Stimulated activated CD4-positive, alpha-beta T cell treated with anti-CD3 and anti-CD28 coated beads, Interleukin-15, amount 100 ng/mL, for 24 hours (primary cell): ENCODE results near the gene UBE2N.

Experiments used
- DNase-seq: peaks from one replicate; pipeline ENCODE4 v3.0.0-alpha.2; 2020

The UBE2N gene, protein sequence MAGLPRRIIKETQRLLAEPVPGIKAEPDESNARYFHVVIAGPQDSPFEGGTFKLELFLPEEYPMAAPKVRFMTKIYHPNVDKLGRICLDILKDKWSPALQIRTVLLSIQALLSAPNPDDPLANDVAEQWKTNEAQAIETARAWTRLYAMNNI

DNA sequence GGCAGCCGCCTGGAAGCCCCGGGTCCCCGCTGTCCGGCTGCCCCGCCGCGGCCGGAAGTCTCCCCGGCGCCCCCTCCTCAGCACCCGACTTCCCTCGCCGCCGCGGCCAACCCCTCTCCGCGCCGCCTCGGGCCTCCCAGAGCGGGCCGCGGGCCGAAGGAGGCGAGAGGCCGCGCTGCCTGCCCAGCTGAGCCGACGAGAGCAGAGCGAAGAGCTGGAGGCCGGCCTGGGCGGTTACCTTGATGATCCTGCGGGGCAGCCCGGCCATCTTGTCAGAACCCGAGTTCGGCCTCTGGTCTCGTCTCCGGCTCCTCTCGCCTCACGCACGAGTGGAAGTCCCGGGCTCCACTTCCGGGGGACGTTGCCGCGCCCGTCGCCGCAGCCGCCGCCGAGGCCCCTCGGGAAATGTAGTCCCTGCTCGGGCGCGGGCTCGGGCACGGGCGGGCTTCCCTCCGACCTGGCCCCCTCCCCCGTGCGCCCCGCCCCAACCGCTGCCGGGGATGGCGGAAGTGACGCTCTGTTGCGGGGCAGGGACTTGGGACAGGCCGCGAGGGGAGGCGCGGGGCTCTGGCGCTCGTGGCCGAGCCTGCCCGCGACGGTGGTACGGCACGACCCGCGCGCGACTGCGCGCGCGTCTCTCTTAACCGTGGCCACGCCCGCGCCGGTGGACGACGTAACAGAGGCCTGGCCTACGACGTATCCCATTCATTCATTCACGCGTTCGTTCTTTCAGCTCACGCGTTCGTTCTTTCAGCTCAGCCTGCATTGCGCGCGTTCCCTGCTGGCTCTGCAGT is at the start of gene UBE2N:
UBE2N (minus strand) TSS at position 331 of the 794 bp plus-strand sequence; CDS start at position 268, 63 bp downstream.
- peak; percentile 98 for DNase-seq

DNA sequence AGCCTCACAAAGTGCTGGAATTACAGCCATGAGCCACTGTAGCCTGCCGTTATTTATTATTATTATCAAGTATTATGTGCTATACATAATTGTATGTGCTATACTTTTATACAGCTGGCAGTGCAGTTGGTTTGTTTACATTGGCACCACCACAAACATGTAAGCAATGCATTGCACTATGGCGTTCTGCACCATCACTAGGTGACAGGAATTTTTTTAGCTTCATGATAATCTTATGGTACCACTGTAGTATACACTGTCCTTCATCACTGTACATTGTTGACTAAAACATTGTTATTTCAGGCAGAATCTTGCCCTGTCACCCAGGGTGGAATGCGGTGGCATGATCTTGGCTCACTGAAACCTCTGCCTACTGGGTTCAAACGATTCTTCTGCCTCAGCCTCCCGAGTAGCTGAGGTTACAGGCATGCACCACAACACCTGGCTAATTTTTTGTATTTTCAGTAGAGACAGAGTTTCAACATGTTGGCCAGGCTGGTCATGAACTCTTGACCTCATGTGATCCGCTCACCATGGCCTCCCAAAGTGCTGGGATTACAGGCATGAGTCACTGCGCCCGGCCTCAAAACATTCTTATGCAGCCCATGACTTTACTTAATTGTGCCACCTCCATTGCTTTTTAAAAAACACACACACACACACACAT is 42.7 kb upstream of the UBE2N start:
- DNase-seq = no peak

DNA sequence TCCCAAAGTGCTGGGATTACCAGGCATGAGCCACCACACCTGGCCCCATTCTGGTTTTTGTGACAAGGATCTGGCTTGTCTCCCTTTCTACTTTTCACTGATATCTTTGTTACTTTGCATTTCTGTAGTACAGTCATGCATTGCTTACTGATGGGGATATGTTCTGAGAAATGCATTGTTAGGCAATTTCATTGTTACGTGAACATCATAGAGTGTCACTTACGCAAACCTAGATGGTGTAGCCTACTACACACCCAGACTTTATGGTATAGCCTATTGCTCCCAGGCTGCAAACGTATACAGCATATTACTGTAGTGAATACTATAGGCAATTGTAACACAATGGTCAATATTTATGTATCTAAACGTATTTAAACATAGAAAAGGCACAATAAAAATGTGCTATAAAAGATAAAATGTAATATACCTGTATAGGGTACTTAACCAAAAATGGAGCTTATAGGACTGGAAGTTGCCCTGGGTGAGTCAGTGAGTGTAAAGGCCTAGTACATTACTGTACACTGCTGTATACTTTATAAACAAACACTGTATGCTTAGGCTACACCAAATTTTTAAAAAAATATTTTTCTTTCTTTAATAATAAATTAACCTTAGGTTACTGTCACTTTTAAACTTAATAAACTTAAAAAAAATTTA is 41.5 kb upstream of the UBE2N start:
- no peak for DNase-seq

DNA sequence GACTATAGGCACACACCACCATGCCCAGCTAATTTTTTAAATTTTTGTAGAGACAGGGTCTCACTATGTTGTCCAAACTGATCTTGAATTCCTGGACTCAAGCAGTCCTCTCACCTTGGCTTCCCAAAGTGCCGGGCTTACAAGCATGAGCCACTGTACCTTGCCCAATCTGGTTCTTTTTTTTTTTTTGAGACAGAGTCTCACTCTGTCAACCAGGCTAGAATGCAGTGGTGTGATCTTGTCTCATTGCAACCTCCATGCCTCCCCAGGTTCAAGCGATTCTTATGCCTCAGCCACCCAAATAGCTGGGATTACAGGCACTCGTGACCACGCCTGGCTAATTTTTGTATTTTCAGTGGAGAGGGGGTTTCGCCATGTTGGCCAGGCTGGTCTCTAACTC is 41.0 kb upstream of the UBE2N start:
- no peak for DNase-seq

DNA sequence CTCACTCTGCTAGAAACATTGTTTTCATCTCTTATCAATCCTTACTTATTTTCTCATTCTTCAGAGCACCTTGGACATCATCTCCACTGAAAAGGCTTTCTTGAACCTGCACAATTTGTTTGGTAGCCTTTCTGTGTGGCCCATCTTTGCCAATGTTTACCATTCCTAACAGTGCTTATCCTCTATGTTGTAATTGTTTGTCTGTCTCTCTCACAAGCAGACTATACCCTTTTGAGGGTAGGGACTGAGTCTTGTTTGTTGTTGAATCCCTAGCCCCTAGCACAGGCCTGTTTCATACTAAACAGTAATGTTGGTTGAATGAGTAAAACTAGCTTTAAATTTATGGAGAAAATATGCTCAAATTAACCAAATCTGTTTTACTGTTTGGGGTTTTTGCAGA is 34.8 kb upstream of the UBE2N start:
- DNase-seq = no peak

DNA sequence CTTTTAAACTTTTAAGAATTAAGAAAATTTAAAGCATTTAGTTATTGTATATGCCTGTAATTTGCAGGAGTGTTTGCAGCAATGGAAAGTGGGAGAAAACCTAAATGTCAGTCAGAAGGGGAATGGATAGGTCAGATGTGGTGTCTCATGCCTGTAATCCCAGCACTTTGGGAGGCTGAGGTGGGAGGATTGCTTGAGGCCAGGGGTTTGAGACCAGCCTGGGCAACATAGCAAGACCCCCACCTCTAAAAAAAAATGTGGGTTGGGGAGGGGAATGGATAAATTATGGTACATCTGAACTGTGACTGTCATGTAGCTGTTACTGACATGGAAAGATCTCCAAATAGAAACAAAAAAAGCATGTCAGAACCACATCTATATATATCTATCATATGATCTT is 27.6 kb upstream of the UBE2N start:
- no peak for DNase-seq

DNA sequence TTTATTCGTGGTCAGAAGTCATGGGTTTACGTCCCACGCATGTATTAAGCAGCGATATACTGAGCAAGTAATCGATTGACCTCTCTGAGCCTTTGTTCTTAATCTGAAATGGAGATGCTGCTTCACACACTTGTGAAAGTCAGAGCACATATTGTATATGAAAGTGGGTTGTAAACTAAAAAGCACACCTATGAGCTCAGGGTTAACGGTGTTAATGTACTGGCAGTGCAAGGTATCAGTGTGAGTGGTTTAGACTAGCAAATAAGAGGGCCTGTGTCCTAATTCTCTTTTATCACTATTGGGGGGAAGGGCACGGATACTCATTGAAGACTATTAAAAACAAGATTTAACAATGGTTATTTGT is 26.2 kb upstream of the UBE2N start:
- no peak for DNase-seq

DNA sequence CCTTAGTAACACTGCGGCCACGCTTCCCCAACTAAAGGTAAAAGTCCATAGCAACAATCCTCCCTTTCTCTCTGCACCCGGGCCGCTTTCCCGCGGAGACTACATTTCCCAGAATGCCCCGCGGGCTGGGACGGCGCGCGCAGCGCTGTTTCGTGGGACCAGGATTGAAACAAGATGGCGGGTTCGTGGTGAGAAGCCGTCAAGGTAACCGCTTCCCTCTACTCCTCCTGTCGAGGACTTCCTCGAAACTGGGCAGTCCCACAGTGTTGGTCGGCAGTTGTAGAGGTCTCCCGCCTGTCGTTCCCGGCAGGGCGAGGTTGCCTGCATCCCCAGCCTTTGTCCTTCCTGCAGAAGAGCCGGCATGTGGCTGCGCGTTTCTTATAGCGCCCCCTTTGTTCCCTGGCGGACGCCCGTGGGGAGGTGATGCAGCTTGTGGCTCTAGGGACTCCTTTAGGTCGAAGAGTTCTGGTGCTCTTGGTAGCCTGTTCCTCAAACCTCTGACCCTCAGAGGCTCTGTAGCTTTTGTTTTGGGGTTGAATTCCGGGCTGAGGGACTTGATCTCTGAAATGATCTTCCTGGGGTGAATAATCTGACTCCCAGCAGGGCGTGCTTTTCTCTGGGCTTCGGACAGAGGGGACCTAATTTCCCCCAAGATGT is 25.7 kb upstream of the UBE2N start, which contains the start of gene MRPL42:
MRPL42 (plus strand) TSS at position 164 of the 657 bp plus-strand sequence. CDS start 1,772 bp downstream, outside the sequence.
- peak; percentile 93 for DNase-seq

DNA sequence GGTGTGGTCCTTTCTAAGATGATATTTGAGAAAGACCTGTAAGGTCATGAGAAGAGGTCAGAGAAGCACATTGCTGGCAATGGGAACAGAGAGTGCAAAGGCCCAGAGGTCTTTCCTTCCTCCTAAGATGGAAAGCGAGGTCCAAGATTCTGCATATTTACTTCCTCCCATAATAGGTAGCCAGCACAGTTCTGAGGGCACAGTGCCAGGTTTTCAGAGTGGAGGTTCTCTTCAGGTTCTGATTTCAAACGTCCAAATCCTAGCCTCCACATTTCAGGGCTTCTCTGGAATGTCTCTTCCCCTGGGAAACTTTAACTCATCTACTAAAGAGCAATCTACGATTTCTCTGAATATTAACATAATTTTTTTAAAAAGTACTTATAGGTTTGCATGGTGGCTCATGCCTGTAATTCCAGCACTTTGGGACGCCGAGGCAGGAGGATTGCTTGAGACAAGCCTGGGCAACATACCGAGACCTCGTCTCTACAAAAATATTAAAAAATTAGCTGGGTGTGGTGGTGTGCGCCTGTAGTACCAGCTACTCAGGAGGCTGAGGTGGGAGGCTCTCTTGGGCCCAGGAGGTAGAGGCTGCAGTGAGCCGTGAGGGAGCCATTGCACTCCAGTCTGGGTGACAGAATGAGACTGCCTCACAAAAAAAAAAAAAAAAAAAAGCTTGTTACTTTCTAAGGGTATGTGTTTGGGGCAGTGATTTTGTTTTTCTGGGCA is 25.0 kb upstream of the UBE2N start:
- DNase-seq = no peak

DNA sequence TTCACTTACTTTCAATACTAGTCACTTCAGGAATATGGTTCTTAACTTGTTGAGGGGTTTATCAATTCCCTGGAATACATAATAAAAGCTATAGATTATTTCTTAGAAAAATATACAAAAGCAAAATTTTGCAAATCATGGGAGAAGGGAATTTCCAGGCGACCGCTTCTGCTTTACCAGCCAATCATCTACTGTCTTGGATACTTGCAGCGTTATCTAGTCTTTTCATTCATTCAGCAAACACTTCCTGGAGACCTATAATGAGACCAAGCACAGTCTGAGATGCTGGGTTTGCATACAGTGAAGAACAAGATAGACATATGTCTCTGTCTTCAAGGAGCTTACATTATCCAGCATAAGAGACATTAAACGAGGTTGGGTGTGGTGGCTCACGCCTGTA is 24.1 kb upstream of the UBE2N start:
- DNase-seq = no peak

DNA sequence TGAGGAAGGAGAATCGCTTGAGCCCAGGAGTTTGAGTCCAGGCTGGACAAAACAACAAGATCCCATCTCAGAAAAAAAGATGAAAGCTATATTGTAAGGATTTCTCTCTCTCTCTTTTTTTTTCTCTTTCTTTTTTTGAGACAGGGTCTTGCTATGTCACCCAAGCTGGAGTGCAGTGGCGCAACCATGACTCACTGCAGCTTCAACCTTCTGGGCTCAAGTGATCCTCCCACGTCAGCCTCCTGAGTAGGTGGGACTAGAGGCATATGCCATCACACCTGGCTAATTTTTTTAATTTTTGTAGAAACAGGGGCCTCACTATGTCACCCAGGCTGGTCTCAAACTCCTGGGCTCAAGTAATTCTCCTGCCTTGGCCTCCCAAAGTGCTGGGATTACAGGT is 19.8 kb upstream of the UBE2N start:
- DNase-seq = no peak

DNA sequence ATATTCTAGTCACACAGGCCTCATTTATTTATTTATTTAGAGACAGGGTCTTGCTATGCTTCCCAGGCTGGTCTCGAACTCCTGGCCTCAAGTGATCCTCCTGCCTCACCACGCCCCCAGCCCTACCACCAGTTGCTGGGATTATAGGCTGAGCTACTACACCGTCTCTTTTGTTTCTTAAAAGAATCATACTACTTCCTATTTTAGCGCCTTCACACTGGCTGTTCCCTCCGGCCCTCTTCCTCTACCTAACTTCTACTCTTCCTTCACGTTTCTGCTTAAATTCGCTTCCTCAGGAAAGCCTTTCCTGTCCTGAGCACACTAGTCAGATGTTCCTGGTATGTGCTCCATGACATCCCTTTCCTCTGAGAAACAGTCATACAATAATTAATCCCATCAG is 19.2 kb upstream of the UBE2N start:
- no peak for DNase-seq

DNA sequence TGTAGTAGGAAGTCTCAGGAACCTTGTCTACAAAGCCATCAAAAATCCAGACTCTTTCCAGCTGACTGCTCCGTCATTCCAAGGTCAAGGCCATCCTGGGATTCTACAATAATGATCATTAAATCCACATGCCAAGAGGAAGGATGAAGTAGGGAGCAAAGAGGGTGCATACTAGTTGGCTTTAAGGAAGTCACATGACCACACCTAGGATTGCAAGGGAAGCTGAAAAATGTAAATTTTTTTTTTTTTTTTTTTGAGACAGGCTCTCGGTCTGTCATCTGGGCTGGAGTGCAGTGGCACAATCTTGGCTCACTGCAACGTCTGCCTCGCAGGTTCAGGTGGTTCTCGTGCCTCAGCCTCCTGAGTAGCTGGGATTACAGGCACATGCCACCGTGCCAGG is 18.3 kb upstream of the UBE2N start:
- DNase-seq = no peak

DNA sequence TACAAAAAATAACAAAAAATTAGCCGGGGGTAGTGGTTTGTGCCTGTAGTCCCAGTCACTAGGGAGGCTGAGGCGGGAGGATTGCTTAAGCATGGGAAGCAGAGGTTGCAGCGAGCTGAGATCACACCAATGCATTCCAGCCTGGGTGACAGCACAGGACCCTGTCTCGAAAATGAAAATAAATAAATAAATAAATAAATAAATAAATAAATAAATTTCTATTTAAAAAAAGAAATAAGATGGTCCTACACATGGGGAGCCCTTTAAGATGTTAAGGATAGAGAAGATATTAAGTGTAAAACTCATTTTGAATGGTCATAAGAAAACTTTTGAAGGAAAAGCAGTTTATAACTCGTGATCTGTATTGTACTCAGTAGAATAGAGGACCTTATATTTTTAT is 17.4 kb upstream of the UBE2N start:
- no peak for DNase-seq

DNA sequence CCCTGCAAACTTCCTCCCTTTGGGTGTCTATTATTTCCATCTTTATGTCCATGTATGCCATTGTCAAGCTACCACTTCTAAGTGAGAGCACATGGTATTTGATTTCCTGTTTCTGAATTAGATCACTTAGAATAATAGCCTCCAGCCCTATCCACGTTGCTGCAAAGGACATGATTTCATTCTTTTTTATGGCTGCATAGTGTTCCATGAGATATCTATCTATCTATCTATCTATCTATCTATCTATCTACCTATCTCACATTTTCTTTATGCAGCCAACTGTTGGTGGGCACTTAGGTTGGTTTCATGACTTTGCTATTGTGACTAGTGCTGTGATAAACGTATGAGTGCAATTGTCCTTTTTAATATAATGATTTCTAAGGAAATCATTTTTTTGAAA is 14.3 kb upstream of the UBE2N start:
- no peak for DNase-seq

DNA sequence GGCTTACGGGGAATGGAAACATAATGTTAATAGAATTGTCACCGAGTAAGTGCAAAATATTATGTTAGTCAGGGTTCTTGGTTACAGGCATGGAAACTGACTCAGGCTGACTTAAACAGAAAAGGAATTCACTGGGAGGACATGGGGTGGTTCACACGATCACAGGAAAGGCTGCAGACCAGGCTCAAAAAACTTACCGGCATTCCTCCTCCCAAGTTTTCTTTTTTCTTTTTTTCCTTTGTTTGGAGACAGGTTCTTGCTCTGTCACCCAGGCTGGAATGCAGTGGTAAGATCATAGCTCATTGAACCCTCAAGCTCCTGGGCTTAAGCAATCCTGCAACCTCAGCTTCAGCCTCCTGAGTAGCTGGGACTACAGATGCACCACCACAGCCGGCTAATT is 11.9 kb upstream of the UBE2N start:
- no peak for DNase-seq

DNA sequence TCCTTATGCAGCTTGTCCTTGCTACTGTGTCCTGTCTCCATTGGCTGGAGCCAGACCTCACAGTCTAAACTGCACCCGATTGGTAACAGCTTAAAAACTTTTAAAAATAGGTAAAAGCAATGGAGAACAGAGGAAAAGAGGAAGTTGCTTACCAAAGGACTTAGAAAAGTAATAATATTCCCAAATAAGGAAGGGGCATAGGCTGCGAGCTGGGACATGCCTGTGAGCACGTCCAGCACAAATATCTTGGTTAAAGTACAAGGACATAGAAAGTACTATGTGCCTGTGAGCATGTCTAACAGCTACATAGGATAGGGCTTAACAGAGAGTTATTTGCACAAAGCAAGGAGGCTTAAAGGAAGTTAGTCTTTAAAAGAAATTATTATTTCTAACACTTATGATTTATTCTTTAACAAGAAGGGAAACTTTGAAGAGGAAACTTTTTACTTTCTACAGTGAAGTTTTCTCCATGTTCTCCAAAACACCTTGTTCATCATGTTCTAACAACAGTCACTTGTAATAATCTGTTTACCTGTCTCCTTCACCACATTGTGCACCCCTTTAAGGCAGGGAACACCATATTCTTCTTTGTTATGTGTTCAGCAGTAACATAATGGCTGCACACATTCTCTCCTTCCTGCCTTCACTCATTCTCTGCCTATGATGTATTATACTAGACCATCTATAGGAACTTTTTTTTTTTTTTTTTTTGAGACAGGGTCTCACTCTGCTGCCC is 9.8 kb upstream of the UBE2N start:
- no peak for DNase-seq

DNA sequence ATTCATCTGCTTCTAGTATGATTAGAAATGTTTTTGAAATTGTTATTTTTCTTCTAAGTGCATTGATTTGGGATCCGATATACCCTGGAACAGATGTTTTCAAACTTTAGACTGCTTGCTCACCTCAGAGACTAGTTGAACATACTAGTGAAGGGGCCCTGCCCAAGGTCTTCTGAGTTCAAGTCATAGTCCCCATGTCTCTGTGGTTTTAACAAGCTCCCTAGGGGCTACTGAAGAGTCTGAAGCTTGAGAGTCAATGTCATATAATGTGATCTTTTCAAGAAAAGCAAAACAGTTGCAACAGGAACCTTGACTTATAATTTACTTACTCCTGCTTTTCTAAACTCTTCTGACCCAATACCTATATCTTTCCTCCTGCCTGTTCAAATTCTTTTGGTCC is 7.5 kb upstream of the UBE2N start:
- no peak for DNase-seq

DNA sequence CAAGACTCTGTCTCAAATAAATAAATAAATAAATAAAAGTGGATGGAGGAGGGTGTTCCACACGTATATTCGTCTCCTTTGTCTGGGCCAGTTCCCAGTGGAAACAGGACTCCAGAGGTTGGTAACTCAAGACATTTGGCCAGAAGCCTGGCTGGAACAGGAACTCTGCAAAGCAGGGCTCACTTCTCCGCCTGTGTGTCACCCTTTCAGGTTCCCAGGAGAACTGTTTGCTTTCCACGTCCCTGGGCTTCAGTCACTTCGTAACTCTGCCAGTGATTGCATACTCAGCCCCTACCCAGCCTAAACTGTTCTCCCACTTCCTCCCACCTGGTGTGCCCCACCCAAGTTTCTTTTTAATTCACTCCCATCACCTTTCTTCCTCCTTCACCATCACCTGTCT is 7.0 kb upstream of the UBE2N start:
- DNase-seq = no peak

DNA sequence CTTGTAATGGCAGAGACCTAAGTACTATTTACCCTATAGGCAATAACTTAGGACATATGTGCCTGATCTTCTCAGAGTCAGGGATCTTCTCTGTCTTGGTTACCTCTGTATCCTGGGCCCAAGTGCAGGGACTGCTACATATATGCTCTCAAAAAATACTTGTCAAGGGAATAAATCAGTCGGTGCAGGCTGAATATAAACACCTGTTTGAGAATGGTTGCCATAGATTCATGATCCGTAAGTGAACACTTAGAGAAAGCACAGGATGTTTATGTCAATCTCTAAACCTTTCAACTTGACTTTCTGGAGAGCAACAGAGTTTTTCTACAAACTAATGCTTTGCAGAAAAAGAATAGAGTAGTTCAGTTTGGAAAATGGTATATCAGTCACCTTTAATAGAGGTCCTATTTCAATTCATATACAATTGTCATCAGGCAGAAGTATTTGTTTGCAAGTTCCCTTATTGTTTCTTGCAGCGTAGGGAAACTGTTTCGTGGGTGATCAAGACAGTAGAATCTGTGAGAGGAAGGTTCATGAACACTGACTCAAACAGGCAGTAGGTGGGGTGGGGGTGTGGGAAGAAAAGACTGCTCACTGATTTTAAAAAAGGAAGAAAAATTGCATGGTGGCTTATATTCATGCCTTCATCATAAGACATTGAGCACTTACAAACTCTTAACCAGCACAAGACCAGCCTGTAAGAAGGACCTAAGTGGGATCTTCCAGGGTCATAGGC is 6.0 kb upstream of the UBE2N start:
- DNase-seq = peak; percentile 24

DNA sequence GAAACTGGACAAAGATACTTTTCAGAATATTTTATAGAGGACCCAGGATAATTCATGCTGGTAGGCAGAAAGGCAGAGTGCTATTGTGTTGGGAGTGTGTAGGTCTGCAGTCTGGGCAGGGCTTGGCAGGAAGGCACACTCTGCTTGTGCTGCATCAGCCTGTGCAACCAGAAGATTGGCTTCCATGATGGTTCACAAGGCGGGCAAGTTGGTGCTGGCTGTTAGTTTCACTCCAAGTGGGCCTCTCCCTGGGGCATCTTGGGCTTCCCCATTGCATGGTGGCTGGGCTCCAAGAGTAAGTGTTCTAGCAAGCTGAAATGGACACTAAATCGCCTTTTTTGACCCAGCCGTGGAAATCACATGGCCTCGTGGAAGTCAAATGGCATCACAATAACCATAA is 1.8 kb upstream of the UBE2N start:
- DNase-seq = no peak
